Measurements from ENCODE around the gene USP20. TPM values are rescaled to one million over a fixed set of nuclear protein-coding genes. Genes with fewer than 3 reads are reported as not detected.

The USP20 gene
- total and polyA plus RNA-seq, 11 donors = 9.4 to 19.7 (median 12.9) TPM

DNA sequence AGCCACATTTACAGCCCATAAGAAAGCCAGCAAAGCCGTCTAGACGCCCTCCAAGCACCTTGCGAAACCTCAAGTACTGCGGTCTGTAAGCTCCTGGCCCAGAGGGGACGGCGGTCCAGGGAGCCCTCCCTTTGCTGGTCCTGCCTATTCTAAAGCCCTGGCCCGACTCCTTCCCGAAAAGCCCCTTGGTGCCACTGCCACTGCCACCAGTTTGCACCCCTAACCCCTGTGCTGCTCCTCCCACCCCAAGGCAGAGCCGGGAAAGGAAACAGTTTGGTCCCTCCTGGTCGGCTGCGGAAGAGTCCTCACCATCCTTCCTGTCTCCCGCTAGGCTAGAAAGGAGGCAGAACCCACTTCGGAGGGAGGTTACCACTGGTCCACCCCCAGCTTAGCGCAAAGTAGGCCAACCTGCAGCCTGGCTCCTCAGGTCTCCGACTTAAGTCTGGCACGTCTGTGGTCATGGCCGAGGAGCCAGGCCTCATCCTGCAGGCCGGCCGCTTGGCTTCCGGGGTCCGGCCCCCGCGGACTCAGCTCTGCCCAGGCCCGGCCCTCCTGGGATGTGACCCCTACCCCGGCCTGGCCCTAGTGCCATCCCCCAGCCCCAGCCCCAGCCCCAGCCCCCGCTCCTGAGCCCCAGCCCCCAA is 12.2 kb upstream of the USP20 start:
- H3K36me3 ChIP-seq = peaks cover 0 to 62% (median 56%) of the 10 kb centered on the region in 9 donors
- 20 to 30% (median 22%) methylated on average over 17 to 26 of the region's 26 CpGs for WGBS, 4 donors
- H3K27me3 ChIP-seq = no peaks in the 10 kb centered on the region
- H3K27ac ChIP-seq = peak overlapping the region in 5 of 12 donors; percentile 42 to 77 (median 75)
- TF ChIP-seq POLR2A (IDR thresholded peaks at IDR 0.05) = no peak
- TF ChIP-seq, protein P1, sequence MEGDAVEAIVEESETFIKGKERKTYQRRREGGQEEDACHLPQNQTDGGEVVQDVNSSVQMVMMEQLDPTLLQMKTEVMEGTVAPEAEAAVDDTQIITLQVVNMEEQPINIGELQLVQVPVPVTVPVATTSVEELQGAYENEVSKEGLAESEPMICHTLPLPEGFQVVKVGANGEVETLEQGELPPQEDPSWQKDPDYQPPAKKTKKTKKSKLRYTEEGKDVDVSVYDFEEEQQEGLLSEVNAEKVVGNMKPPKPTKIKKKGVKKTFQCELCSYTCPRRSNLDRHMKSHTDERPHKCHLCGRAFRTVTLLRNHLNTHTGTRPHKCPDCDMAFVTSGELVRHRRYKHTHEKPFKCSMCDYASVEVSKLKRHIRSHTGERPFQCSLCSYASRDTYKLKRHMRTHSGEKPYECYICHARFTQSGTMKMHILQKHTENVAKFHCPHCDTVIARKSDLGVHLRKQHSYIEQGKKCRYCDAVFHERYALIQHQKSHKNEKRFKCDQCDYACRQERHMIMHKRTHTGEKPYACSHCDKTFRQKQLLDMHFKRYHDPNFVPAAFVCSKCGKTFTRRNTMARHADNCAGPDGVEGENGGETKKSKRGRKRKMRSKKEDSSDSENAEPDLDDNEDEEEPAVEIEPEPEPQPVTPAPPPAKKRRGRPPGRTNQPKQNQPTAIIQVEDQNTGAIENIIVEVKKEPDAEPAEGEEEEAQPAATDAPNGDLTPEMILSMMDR (IDR thresholded peaks at IDR 0.05) = no peak
- ATAC-seq (peak in 3 of 4 donors; percentile 1 to 23 (median 21)), DNase-seq (no peak)
- H3K9me3 ChIP-seq = no peaks in the 10 kb centered on the region
- H3K4me1 ChIP-seq = peaks cover 0 to 11% (median 7%) of the 10 kb centered on the region in 12 donors
- intact Hi-C loops (cut with DNase I) = loop anchor here in 1 of 10 donors (2.0 kb wide), 1 partner anchor 20 kb away; the partner anchor contains the start of gene TOR1B
- peak overlapping the region; percentile 24 to 99 (median 79) for H3K4me3 ChIP-seq

DNA sequence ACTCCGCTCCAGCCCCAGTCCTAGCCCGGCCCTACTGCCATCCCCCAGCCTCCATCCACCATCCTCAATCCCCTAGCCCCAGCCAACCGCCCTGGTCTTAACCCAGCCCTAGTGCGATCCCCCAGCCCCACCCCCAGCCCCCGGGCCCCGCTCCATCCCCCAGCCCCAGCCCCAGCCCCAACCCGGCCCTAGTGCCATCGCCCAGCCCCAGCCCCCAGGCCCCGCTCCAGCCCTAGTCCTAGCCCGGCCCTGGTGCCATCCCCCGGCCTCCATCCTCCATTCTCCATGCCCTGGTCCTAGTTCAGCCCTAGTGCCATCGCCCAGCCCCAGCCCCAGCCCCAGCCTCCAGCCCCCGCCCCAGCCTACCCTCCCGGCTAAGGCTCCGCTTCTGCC is 11.7 kb upstream of the USP20 start:
- Histone ChIP-seq H3K27me3 (no peaks in the 10 kb centered on the region), H3K36me3 (peaks cover 0 to 62% (median 56%) of the 10 kb centered on the region in 9 donors), H3K4me3 (peak overlapping the region; percentile 50 to 99 (median 82)), H3K9me3 (no peaks in the 10 kb centered on the region), H3K27ac (peak overlapping the region in 11 of 12 donors; percentile 68 to 88 (median 76)), H3K4me1 (peaks cover 0 to 11% (median 7%) of the 10 kb centered on the region in 12 donors)
- TF ChIP-seq POLR2A (IDR thresholded peaks at IDR 0.05) = no peak
- TF ChIP-seq, protein P1 (IDR thresholded peaks at IDR 0.05) = no peak
- DNase-seq = peak in 3 of 5 donors; percentile 22 to 34 (median 25)
- peak in 1 of 4 donors; percentile 10 for ATAC-seq
- intact Hi-C loops (cut with DNase I) = loop anchor here in 1 of 10 donors (2.0 kb wide), 1 partner anchor 21 kb away; the partner anchor contains the start of gene TOR1B
- WGBS, 4 donors = 0 to 20% (median 2%) methylated on average over 1 to 15 of the region's 15 CpGs

DNA sequence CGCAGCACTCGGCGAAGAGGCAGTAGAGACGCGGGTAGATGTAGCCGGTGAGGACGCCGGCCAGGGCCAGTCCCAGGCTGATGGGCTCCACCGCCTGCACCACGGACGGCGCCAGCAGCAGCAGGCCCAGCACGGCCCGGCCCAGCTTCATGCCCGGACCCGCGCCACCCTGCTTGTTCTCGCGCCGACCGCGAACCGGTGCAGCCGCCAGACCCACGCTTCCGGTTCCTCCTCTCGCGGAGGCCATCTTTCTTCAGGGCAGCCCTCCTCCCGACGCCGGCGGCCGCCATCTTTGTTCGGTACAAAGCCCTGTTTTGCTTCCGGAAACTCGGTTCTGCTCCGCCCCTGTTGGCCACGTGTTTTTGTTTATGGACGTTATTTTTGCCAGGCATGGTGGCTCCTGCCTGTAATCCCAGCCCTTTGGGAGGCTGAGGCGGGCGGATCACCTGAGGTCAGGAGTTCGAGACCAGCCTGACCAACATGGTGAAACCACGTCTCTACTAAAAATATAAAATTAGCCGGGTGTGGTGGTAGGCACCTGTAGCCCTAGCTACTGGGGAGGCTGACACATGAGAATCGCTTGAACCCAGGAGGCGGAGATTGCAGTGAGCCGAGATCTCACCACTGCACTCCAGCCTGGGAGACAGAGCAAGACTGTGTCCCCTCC is 11.2 kb upstream of the USP20 start, which contains the start of gene TOR1A:
TSS of gene TOR1A (minus strand) at position 202 of the 667 bp plus-strand sequence. CDS start at position 151, 51 bp downstream.
- Histone ChIP-seq H3K27me3 (no peaks in the 10 kb centered on the region), H3K4me1 (peaks cover 0 to 11% (median 7%) of the 10 kb centered on the region in 12 donors), H3K4me3 (peak within 1 kb of the TSS; percentile 50 to 99 (median 82)), H3K9me3 (no peaks in the 10 kb centered on the region), H3K36me3 (peaks cover 0 to 62% (median 57%) of the 10 kb centered on the region in 9 donors), H3K27ac (peak within 1 kb of the TSS in 11 of 12 donors; percentile 68 to 88 (median 76))
- DNase-seq (peak; percentile 94 to 97 (median 96)), ATAC-seq (peak; percentile 96 to 98 (median 96))
- TF ChIP-seq, protein P1 (IDR thresholded peaks at IDR 0.05) = no peak
- TF ChIP-seq POLR2A (IDR thresholded peaks at IDR 0.05) = peak in 1 of 2 donors; percentile 57
- 5 to 10% (median 5%) methylated on average over 34 to 47 of the region's 47 CpGs for WGBS, 4 donors
- intact Hi-C loops (cut with DNase I) = loop anchor here in 1 of 10 donors (2.0 kb wide), 1 partner anchor 21 kb away; the partner anchor contains the start of gene TOR1B

DNA sequence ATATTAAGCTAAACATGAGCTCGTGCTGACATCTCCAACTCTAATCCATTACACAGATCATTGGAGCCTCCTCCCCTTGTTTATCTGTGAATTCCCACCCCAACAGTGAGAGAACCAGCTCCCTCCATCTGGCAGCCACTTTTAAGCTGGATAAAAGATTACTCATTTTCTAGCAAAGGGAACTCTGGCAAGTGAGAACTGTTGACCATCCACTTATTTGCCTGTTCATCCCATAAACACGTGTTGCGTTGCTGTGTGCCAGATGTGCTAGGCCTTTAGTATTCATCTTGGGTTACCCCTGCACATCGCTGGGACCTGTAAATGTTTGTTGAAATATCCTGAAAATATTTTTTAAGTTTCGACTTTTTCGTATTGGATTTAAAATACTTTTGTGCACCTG is 8.9 kb upstream of the USP20 start:
- Histone ChIP-seq H3K27ac (no peak overlapping the region), H3K27me3 (no peaks in the 10 kb centered on the region), H3K4me1 (peaks cover 0 to 11% (median 7%) of the 10 kb centered on the region in 12 donors), H3K9me3 (no peaks in the 10 kb centered on the region), H3K4me3 (no peak overlapping the region), H3K36me3 (peaks cover 0 to 63% (median 59%) of the 10 kb centered on the region in 9 donors)
- DNase-seq (no peak), ATAC-seq (no peak)
- TF ChIP-seq, protein P1 (IDR thresholded peaks at IDR 0.05) = no peak
- TF ChIP-seq POLR2A (IDR thresholded peaks at IDR 0.05) = no peak
- 82 to 87% (median 85%) methylated on average over 6 of the region's 6 CpGs for WGBS, 4 donors
- intact Hi-C loops (cut with DNase I) = no loop called here

Data from heart left ventricle (tissue), 16 donors.